GM19395 (cell line): ENCODE data around the gene FOXN3.
"Not testable (repeated sequence)": the region's sequence is repeated elsewhere in the genome, so short reads cannot be mapped to it uniquely, and the experiment has no call there.

Experiments used
- ATAC-seq: cut with Tn5 transposase; IDR thresholded peaks from one replicate; pipeline ENCODE4 v1.9.1; 2021; ENCODE audit warnings: mild to moderate bottlenecking, moderate library complexity; ENCODE audit not compliant: unreplicated experiment

FOXN3 gene

DNA sequence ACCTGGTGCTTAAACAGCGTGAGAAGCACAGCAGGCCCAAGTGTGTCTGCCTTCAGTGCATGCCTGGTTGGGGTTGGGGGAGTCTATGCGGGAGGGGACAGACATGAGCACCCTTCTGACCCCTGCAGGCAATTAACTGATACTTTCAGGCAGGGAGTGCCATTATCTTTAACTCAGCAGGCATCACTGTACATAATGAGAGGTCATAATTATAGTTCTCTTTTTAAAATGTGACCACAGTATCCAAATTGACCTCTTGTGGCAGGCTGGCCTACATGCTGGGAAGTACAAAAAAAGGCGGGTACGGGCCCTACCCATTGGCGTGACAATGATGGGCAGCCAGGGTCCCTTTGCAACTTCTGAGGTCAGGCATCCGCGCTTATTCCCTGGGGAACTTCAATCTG, 209.1 kb downstream of the FOXN3 start:
- ATAC-seq: no peak

DNA sequence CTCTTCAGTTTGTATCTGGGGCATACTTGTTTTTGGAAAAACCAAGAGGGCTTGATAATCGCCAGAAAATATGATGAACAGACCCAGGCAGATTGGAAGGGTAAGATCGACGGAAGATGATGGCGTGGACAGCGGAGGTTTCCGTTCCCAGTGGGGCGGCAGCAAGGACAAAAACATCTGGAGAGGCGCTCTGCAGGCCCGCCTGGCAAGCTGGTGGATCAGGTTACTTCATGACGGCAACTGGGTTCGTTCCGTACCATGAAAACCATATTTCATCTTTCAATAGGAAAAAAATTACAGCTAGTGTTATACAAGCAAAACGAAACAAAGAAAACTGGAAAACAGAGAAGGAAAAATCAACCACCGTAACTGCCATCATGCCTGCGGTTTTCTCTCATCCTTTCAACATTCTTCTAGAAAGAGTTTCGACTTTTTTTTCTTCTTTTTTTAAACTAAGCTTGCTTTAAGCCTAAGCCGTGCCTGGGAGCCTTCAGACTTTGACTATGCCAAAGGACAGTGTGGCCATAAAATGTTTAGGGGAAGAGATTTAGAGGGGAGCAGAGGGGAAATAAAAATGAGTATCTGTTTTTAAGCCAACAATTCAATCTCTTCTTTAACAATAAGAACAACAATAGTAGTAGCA, 210.5 kb downstream of the FOXN3 start:
- no peak for ATAC-seq

DNA sequence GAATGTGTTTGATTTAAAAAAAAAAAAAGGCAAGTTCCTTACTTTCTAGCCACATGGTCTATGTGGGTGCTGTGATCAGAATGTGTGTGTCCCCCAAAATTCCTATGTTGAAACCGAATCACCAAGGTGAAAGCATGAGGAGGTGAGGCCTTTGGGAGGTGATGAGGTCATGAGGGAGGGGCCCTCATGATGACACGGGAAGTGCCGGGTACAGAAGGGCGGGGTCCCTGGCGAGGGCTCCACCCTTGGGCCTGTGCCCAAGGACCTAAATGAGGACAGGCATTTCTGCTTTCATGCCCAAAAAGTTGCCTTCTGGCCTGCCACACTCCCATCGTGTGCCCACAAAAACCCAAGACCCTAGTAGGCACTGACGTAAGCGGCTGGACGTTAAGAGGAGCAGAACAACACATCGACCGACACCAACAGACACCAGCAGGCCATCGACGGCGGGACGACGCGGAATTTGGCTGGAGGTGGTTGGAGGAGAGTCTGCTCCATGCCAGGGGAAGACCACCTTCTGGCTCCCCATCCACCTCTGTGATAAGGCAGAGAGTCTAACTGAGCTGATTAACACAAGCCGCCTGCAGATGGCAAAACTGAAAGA, 211.8 kb downstream of the FOXN3 start:
- no peak for ATAC-seq

DNA sequence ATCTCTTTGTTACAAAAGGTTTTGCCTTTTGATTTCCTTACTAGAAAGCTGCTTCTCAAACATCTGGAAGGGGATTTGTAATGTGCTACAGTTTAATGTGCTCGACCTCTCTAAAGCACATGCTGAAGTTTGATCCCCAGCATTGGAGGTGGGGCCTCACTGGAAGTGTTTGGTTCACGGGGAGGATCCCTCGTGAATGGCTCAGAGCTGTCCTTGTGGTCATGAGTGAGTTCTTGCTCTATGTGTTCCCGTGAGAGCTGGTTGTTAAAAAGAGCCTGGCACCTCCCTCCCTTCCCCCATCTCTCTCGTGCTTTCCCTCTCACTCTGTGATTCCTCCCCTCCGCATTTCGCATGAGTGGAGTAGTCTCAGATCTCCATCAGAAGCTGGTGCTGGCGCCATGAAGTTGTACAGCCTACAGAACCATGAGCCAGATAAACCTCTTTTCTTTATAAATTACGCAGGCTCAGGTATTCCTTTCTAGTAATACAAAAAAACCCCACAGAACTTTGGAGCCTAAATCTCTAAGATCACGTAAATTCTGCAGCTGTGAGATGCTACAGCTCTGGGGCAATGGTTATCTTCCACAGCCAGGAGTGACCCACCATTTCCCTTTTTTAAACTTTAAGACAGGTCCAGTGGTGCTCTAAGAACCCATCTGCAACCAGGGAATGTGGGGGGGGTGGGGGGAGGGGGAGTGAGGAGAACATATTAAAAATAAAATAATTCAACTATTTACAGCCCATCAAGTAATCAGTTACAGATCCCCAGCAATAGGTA, 214.4 kb downstream of the FOXN3 start:
- no peak for ATAC-seq

DNA sequence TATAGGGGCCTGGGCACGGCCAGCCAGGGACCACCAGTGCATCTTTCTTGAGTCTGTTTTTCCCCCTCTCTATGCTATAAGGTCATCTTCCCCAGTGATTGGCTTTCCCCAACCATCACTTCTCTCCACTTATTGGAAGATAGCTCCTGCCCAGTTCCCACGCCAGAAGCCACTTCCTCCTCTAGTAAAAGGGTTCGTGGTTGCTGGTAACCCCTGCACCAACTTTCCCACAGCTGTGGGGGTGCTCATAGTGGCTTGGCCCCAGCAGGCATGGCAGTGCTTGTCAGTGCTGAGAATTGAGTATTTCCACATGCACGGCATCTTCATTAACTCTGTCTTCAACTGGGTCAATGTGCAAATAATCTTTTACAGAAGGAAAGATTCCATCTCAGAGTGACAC, 215.4 kb downstream of the FOXN3 start:
- ATAC-seq: no peak

DNA sequence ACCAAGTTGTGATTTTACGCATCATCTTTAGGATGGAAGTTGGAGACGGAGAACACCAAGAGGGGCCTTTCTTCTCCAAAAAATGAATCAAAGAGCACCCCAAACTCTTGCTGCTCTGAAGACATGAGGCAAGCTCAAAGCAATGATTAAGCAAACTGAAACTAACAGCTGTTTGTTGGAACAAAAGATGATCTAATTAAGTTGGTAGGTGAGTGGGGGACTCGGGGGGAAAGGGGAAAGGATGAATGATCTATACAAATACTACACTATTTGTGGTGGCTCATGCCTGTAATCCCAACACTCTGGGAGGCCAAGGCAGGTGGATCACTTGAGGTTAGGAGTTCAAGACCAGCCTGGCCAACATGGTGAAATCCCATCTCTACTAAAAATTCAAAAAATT, 217.7 kb downstream of the FOXN3 start:
- ATAC-seq: not testable (repeated sequence)

DNA sequence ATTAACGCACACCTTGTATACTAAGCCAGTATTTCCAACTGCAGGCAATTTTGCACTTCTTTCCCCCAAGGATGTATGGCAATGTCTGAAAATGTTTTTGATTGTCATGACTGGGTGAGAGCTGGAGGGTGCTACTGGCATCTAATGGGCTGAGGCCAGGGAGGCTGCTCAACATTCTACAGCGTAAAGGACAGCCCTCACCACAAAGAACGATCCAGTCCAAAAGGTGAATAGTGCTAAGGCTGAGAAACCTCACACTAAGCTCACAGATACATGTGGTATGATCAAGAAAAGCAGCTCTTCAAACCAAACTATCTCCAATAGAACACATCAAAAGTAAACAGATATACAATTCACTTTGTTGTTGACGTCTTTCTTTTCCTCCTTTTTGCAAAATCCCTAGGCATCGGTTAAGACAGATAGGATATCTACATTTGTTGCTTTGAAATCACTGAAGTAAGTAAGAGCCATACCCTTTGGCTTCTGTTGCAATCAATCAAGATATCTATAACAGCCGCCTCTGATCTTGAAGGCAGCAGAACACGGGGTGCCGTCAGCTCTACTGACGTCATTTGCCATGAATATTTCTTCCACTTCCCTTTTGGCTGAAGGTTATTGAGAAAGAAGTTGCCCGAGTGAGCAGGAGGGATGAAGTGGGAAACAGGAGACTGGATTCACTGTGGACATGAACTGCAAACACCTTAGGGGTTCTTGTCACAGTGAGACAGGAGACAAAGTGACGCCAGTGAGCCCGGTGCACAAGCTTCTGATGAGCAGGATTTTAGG, 218.3 kb downstream of the FOXN3 start:
- ATAC-seq: no peak

DNA sequence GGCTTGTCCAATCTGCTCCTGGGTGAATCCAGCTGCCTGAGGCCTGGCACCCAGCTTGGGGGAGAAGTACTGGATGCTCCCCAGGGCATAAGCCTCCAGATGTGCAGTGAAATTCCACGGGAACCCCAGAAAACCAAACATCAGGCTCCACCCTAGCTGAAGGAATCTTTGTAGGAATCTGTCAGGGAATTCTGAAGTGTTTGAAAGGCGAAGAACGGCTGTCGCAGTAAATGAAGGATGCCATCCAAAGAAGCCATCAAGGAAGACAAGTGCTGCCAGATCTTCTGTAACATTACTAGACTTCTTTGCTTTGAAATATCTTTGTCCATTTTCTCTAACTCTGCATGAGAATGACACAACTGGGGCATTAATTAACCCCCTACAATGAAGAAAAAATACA, 219.4 kb downstream of the FOXN3 start:
- ATAC-seq: no peak

DNA sequence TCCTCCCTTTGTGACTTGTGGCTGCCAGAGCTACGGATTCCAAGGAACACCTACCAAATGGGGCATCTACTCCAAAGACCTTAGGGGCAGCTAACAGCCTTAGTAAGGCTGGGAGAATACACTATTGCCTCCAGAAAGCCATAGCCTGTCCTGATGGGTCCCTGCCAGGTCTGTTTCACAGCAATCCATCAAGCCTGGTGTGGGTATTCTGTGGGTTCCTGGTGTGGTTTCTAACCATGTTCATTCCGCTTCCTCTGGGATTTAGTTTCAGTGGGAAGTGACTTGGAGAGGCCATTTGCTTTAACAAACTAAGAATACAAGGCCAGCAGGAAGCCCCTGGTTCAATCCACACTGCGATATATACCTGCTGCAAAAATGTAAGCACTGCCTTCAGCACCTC, 220.5 kb downstream of the FOXN3 start:
- no peak for ATAC-seq

DNA sequence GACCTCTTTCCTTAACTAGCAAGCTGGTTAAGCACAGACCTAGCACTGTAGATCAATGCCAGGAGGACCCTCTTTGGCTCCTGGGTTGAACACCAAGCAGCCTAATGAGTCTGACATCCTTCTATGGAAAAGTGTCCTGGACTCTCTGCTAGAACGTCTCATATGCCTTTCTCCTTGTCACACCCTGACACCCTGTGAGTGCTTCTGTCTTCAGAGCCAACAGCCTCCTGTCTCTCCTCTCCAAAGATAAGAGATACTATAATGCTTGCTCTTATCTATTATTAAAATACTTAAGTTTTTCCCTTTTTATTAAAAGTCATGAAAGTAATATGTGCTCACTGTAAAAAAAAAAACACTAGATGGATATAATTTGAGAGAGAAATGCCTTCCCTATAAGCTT, 222.7 kb downstream of the FOXN3 start:
- no peak for ATAC-seq

DNA sequence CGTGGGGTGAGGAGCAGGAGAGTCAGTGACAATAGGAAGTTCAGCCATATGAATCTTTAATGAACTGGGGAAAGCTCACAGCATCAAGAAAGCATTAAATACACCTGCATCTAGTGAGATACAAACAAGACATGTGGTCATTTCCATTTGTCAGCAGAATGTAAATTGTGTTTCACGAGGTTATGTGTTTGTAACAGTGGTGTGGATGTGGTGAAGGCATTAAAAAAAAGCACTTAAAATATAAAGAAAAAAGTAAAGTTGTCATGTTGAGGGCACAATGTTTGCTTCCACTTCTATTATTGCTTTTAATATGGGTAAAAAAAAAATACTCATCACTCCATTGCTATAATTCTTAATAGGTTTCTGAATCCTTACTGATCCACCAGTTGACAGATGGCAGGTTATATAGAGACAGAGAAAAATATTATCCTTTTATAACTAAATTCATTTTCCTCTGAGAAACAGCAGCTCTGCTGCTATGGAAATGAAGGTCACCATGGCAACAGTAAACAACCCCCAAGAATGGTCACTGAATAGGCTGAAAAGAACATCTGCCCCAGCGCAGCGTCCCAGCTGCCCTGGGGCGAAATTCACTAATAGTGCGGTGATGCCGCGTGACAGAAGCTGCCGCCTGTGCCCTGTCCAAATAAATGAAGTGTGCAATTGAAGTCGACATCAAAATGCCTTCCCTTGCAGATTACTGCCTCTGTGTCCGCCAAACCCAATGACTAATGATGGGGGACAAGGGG, 226.1 kb downstream of the FOXN3 start:
- ATAC-seq: no peak

DNA sequence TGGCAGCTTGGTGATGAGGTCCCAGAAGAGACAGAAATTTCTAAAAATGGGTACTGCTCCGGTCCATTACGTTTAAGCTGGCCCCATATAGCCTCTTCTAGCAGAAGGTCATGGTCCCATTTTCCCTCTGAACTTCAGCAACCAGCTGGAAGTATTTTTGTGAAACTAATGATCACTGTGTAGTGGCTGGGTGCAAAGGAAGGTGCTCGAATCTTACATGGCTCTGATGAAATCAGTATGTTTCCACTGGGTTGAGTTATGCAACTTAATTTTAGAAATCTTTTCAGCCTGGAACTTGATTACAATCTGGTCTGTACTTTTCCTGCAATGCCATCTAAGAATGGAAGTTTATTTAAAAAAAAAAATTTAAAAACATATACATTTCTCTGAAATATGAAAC, 228.5 kb downstream of the FOXN3 start:
- ATAC-seq: no peak

DNA sequence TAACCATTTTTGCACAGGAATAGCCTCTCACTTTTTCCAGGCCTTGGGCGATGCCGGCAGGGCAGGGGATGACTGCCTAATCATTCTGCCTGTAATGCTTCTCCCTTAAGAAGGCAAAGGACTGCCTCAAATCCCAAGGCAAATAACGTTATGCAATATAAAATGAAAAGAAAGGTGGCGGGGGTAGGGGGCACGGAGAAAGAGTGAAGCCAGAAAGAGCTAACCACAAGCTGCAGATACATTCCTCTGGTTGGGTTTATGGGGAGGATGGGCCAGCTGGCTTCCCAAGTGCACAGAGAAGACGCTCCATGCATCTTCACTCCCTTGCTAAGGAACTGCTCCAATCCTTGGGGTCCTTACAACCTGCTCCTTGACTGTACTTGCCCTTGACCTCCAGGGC, 229.5 kb downstream of the FOXN3 start:
- no peak for ATAC-seq

DNA sequence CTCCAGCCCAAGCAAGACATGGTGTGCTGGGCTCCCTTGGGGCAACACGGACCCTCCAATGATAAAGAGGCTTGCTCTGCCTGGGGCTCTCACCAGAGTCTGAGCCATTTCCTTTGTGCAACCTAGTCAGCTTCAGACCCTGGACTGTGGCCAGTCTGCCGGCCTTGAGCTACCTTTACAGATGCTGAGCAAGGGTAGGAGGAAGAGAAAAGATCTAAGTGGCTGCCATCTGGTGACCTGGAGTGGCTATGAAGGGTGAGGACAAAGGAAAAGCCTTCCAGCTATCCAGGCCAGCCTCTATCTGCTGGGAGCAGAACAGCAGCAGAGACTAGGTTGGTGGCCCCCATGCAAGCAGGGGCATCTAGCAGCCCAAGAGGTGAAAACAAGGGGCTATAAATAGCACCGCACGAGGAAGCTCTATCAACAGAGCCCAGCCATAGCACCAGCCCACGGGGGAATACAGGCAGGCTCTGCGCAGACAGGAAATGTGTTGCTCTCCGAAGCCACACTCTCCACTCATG, 230.1 kb downstream of the FOXN3 start:
- peak; percentile 69 for ATAC-seq

DNA sequence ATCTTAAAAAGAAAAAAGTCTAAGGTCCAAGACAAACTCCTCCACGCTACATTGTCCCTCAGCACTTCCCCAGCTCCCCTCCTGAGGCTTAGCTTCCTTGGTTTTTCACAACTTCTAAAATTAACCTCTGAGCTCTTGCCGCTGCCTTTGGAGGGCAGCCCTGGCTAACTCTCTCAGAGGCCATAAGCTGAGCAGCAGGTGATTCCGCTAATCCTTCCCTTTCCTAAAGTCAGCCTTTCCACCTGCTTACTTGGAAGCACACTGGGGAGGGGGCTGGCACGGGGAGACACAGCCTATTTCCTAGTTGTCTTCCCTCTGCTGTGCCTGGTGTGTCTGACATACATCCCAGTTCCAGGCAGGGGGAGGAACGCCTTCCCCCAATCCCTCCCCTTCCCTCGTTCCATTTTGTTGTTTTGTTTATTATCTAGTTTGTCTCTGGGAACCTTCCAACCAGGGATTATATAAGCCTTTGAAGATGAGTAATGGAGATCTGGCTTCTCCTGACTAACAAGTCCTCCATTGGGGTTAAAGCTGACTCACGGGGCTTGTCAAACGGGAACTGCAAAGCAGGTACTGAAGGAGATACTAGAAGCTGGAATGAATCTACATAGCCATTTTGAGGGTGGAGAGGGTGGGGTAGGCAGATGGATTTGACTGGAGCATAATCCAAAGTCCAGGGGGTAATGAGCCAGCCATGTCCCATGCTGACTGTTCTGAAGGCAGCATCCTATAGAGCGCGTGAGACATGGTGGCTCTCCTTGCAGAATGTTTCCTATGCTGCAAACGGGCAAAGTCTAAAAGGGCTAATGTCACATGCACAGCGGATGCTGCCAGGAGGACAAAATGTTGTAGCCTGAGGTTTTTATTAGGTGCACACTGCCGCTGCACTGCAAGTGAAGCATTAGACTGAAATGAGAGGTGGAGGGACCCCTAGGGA, 230.8 kb downstream of the FOXN3 start:
- ATAC-seq: no peak

DNA sequence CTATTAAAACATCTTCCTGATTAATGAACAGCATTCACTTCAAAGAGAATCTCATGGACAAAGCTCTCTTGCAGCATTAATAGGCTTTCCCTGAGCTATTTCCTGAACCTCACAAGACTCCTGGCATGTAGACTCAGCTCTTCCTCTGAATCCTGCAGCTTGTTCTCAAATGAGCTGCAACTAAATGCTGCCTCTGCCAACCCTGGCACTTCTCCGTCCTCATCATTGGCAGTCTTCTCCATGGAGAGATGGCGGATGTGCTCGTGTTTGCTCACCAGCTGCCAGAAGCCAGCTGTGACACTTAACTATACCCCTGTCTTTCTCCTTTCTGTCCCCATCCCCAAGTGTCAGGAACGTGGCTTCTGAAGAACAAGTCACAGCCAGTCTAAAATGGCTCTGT, 232.1 kb downstream of the FOXN3 start:
- no peak for ATAC-seq

DNA sequence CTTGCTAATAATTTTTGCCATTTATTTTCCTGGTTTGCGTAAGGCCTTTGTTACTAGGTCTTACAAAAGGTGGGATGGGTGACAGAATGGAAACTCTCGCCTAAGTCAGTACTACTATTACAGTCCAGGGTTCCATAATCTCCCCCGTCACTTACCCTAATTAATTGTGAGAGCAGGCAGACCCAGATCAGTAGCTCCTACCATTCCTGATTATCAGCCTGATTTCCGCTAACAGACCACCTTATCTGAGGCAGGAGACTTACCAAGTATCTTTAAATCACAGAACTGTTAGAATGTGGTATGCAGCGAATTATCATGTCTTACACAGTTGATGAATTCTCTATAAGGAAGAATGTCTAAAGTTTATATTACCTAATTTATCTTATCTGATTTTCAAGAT, 234.7 kb downstream of the FOXN3 start:
- no peak for ATAC-seq

DNA sequence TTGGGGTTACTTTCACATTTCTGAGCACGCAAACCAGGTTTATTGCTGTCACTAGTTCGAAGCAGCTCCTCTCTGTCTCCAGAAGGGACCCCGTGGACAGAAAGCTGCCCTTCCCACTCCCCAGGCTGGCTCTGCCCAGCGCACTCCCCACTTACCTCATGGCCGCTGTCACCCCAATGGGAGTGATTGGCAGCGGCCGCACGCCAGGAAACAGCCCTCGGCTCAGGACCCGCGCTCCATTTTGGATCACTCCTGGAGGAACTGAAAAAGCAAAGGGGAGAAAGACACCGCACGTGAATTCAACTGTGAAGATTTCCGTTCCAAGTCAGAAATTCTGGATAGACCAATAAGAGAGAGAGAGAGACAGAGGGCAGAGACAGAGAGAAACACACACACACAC, 236.5 kb downstream of the FOXN3 start:
- no peak for ATAC-seq

DNA sequence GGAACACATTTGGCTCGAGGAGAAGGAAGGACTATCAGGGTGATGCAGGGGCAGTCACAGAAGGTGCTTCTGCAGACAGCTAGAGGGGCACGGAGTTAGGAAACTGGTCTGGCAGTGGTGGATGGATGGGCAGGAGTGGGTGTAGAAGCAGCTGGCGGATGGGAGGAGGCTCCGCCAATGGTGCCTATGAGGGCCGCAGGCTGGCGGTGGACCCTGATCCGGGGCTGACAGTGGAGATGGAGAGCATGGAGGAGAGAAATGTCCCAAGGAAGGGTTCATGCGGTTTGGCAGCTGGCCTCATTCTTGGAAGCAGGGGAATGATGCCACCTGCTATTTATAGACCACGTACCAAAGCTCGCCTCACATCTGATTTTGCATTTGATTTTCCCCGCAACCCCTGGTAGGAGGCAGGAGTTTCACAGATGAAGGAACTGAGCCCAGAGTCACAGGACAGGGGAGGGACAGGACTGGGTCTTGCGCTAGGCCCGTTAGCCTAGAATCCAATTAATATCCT, 237.1 kb downstream of the FOXN3 start:
- no peak for ATAC-seq
